Mesenchymal stem cell (in vitro differentiated cells and primary cell): Measurements from ENCODE around the gene TTC22.

Experiments
- DNase-seq: peaks from one replicate; pipeline ENCODE4 v3.0.0-alpha.2; 2013
- H2AFZ ChIP-seq: one replicate; pipeline ENCODE4 v1.6.1; 2013; ENCODE audit warnings: low read depth, mild to moderate bottlenecking, control low read depth, inconsistent platforms, low read length, moderate library complexity
- H2AK5ac ChIP-seq: 2 replicates; pipeline ENCODE4 v1.6.1; 2013; ENCODE audit warnings: low read length, moderate library complexity, mild to moderate bottlenecking, inconsistent platforms; ENCODE audit not compliant: severe bottlenecking
- H2BK120ac ChIP-seq: one replicate; pipeline ENCODE4 v1.6.1; 2013; ENCODE audit warnings: low read depth, mild to moderate bottlenecking, inconsistent platforms, low read length, moderate library complexity
- H2BK12ac ChIP-seq, 2 experiments: one replicate each; pipeline ENCODE4 v1.6.1; 2013; ENCODE audit warnings: inconsistent platforms in 2 of 2, low read length in 2 of 2, mild to moderate bottlenecking in 2 of 2, moderate library complexity in 2 of 2, control low read depth in 1 of 2
- H2BK15ac ChIP-seq: one replicate; pipeline ENCODE4 v1.6.1; 2013; ENCODE audit warnings: mild to moderate bottlenecking, low read depth, inconsistent platforms; ENCODE audit not compliant: poor library complexity, severe bottlenecking
- H2BK5ac ChIP-seq: 2 replicates; pipeline ENCODE4 v1.6.1; 2013; ENCODE audit warnings: low read depth, mild to moderate bottlenecking, low read length, control low read depth, inconsistent platforms; ENCODE audit not compliant: poor library complexity, severe bottlenecking
- H3K14ac ChIP-seq, 2 experiments: one replicate each; pipeline ENCODE4 v1.6.1; 2013; ENCODE audit warnings: inconsistent platforms in 2 of 2, low read length in 2 of 2, control low read depth in 1 of 2, mild to moderate bottlenecking in 1 of 2, moderate library complexity in 1 of 2
- H3K18ac ChIP-seq, 2 experiments: one replicate each; pipeline ENCODE4 v1.6.1; 2013; ENCODE audit warnings: inconsistent platforms in 2 of 2, low read length in 2 of 2, control low read depth in 1 of 2, low read depth in 1 of 2, mild to moderate bottlenecking in 1 of 2
- H3K23ac ChIP-seq, 2 experiments: one replicate each; pipeline ENCODE4 v1.6.1; 2013; ENCODE audit warnings: inconsistent platforms in 2 of 2, low read length in 2 of 2, mild to moderate bottlenecking in 2 of 2, moderate library complexity in 2 of 2, control low read depth in 1 of 2
- H3K27ac ChIP-seq: 2 replicates; pipeline ENCODE4 v1.5.1; 2013; ENCODE audit warnings: mild to moderate bottlenecking, moderate library complexity, low read length, control low read depth, inconsistent platforms; ENCODE audit not compliant: poor library complexity, severe bottlenecking
- H3K27me3 ChIP-seq, 2 experiments: 2 replicates each; pipeline versions ENCODE4 v1.6.1 to v1.7.0; 2013; ENCODE audit warnings: low read length in 2 of 2, mild to moderate bottlenecking in 2 of 2, moderate library complexity in 2 of 2, control low read depth in 1 of 2, inconsistent platforms in 1 of 2; ENCODE audit not compliant: control insufficient read depth in 1 of 2, insufficient read depth in 1 of 2
- H3K36me3 ChIP-seq, 2 experiments: 2 replicates each; pipeline versions ENCODE4 v1.6.1 to v1.7.0; 2013; ENCODE audit warnings: low read length in 2 of 2, control low read depth in 1 of 2, inconsistent platforms in 1 of 2, low read depth in 1 of 2, mild to moderate bottlenecking in 1 of 2; ENCODE audit not compliant: insufficient read depth in 2 of 2, control insufficient read depth in 1 of 2
- H3K4ac ChIP-seq, 2 experiments: one replicate each; pipeline ENCODE4 v1.6.1; 2013; ENCODE audit warnings: inconsistent platforms in 2 of 2, low read length in 2 of 2, mild to moderate bottlenecking in 2 of 2, moderate library complexity in 2 of 2, control low read depth in 1 of 2, low read depth in 1 of 2
- H3K4me1 ChIP-seq: 2 replicates; pipeline ENCODE4 v1.6.1; 2013; ENCODE audit warnings: low read depth, low read length, control low read depth; ENCODE audit not compliant: control insufficient read depth, insufficient read depth
- H3K4me2 ChIP-seq: 2 replicates; pipeline ENCODE4 v1.6.1; 2013; ENCODE audit warnings: low read length, mild to moderate bottlenecking, inconsistent platforms; ENCODE audit not compliant: poor library complexity, severe bottlenecking
- H3K4me3 ChIP-seq, 2 experiments: 2 replicates each; pipeline versions ENCODE4 v1.5.1 to v1.7.0; 2013; ENCODE audit warnings: low read length in 2 of 2, mild to moderate bottlenecking in 2 of 2, control low read depth in 1 of 2, low read depth in 1 of 2; ENCODE audit not compliant: insufficient read depth in 1 of 2
- H3K79me1 ChIP-seq: replicated peaks from 2 replicates; pipeline ENCODE4 v1.6.1; 2013; ENCODE audit warnings: mild to moderate bottlenecking, control low read depth, low read length, inconsistent platforms; ENCODE audit not compliant: poor library complexity, severe bottlenecking
- H3K9ac ChIP-seq: 2 replicates; pipeline ENCODE4 v1.7.0; 2013; ENCODE audit warnings: mild to moderate bottlenecking, low read length, moderate library complexity
- H3K9me3 ChIP-seq: 2 replicates; pipeline ENCODE4 v1.7.0; 2013; ENCODE audit warnings: mild to moderate bottlenecking, low read length; ENCODE audit not compliant: control insufficient read depth
- H4K8ac ChIP-seq: one replicate; pipeline ENCODE4 v1.6.1; 2013; ENCODE audit warnings: inconsistent platforms, mild to moderate bottlenecking, low read length, moderate library complexity
- H4K91ac ChIP-seq: one replicate; pipeline ENCODE4 v1.6.1; 2013; ENCODE audit warnings: mild to moderate bottlenecking, low read length, inconsistent platforms
- WGBS: methylation state at CpG from one replicate; pipeline ENCODE4 v1.1.7; 2013; ENCODE audit warnings: mixed read lengths; 5-methylcytosine and 5-hydroxymethylcytosine counted together

Gene TTC22

DNA sequence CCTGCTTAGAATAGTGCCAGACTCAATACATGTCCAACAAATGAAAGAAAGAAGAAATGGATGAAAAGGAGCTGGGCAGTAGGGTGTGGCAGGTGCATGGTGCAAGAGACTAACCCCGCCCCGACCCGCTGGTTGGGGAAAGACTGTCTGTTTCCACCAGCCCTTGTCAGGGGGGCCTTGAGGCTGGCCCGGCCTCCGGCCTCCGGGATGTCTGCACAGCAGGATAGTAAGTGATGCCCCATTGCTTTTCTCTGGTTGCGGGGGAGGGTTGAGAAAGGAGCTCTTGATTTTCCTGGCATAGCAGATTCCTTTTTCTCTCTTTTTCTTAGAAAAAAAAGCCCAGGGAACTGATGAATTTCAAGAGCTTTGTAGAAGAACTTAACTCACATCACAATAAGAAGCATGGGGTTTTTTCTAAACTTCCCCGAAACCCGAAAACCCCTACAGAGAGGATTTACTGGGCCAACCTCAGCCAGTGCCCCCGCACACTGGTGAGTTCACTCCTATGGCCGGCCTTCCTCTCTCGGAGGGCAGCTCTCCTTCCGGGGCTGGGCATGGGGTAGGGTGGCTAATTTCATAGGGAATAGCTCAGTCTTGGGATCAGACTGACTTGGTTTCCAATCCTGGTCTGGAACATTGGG lies 12.5 kb upstream of the TTC22 start:
- H3K9me3 ChIP-seq, result no peaks in the 10 kb centered on the region
- no peak for DNase-seq
- no peaks in the 10 kb centered on the region for H3K79me1 ChIP-seq
- H3K4me2 ChIP-seq, result no peak overlapping the region
- H2BK12ac ChIP-seq, result no peak overlapping the region
- H3K9ac ChIP-seq, result no peak overlapping the region
- H3K27me3 ChIP-seq, result peaks cover 11 to 24% of the 10 kb centered on the region in 2 experiments
- H2BK5ac ChIP-seq, result no peak overlapping the region
- no peak overlapping the region for H3K14ac ChIP-seq
- H3K4me3 ChIP-seq, result no peak overlapping the region
- H2BK120ac ChIP-seq, result no peak overlapping the region
- no peak overlapping the region for H3K4ac ChIP-seq
- H3K36me3 ChIP-seq, result no peaks in the 10 kb centered on the region
- no peak overlapping the region for H3K27ac ChIP-seq
- H2AFZ ChIP-seq, result no peak overlapping the region
- peak overlapping the region; percentile 50 for H2AK5ac ChIP-seq
- no peak overlapping the region for H4K91ac ChIP-seq
- H2BK15ac ChIP-seq, result no peak overlapping the region
- no peak overlapping the region for H3K18ac ChIP-seq
- H3K4me1 ChIP-seq, result peaks cover 10% of the 10 kb centered on the region
- WGBS, result 49% methylated on average over 9 of the region's 13 CpGs
- no peak overlapping the region for H3K23ac ChIP-seq
- no peak overlapping the region for H4K8ac ChIP-seq

DNA sequence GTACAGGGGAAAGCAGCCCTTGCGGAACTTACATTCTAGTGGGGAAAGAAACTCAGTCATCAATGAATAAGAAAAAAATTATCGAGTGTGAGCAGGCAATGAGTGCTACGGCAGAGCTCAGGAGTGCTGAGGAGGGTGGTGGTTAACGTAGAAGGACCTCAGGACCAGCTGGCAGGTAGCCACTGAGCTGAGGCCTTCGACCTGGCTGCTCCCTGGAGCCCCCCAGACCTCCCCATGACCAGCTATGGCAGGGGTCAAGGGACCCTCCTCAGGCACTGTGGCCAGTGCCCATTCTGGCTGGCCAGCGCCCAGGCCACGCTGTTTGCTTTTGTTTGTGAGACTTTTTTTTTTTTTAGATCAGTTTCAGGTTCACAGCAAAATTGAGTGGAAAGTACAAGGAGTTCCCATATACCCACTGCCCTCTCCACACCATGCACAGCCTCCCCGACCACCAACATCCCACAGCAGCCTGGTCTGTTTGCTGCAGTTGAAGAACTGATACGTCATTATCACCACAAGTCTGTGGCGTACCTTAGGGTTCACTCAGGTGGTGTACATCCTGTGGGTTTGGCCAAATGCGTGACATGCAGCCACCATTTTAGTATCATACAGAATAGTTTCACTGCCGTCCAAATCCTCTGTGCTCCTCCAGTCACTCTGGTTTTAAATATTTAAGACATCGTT lies 11.8 kb upstream of the TTC22 start:
- H3K27me3 ChIP-seq, result peaks cover 11 to 24% of the 10 kb centered on the region in 2 experiments
- no peak overlapping the region for H3K4ac ChIP-seq
- H3K27ac ChIP-seq, result no peak overlapping the region
- no peak overlapping the region for H3K4me3 ChIP-seq
- H2BK15ac ChIP-seq, result no peak overlapping the region
- no peaks in the 10 kb centered on the region for H3K9me3 ChIP-seq
- no peak overlapping the region for H2BK12ac ChIP-seq
- peaks cover 10% of the 10 kb centered on the region for H3K4me1 ChIP-seq
- no peak overlapping the region for H3K9ac ChIP-seq
- no peak overlapping the region for H3K18ac ChIP-seq
- no peak overlapping the region for H3K4me2 ChIP-seq
- H4K91ac ChIP-seq, result no peak overlapping the region
- H2AFZ ChIP-seq, result no peak overlapping the region
- H3K36me3 ChIP-seq, result no peaks in the 10 kb centered on the region
- no peak for DNase-seq
- H2BK5ac ChIP-seq, result no peak overlapping the region
- no peak overlapping the region for H3K14ac ChIP-seq
- H3K23ac ChIP-seq, result no peak overlapping the region
- H4K8ac ChIP-seq, result no peak overlapping the region
- 77% methylated on average over 11 of the region's 13 CpGs for WGBS
- no peaks in the 10 kb centered on the region for H3K79me1 ChIP-seq
- H2BK120ac ChIP-seq, result no peak overlapping the region
- no peak overlapping the region for H2AK5ac ChIP-seq

DNA sequence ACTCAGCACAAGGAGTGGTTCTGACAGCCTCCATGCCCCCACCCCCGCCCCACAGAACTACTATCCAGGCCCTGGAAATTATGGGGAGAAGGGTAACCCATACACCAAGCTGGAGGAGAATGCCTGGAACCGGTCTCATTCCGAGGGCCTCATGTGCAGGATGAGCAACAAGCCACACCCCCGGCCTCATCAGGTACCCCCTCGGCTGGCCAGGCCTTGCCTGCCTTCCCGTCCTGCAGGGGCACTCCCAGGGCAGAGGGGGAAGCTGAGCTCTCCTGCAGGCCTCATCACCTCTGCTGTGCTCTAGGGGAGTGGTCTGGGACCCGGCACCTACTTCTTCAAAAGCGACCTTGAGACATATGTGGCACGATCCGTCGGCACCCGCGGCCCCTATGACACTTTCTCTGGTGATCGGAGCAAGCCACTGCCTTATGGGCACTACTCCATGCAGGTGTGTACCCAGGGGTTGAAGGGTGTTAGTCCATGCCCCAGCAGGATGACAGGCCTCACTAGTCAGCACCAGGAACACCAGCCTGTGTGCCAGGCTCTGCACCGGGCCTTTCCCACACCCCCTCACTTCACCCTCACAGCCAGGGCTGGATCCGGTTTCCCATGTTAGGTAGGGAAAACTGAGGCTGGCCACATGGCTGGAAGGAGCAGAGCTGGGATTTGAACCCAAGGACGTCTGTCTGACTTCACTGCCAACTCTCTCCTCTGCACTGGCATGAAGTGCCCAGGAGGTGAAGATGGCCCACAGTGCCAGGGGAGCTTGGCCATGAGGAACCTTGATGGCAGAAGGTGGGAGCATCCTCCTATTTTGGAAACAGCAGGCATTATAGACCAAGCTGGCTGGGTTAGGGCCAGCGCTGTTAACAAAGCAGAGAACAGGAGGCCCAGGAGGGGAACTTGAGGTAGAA lies 10.9 kb upstream of the TTC22 start:
- Histone ChIP-seq H3K9me3 (no peaks in the 10 kb centered on the region), H3K27me3 (peaks cover 11 to 22% of the 10 kb centered on the region in 2 experiments), H3K18ac (no peak overlapping the region), H3K9ac (no peak overlapping the region), H3K4me3 (no peak overlapping the region), H4K91ac (no peak overlapping the region), H3K14ac (no peak overlapping the region), H4K8ac (no peak overlapping the region), H3K79me1 (no peaks in the 10 kb centered on the region), H3K27ac (no peak overlapping the region), H3K23ac (no peak overlapping the region), H3K4me2 (no peak overlapping the region), H2AFZ (no peak overlapping the region), H2BK120ac (no peak overlapping the region), H2AK5ac (no peak overlapping the region), H2BK5ac (no peak overlapping the region), H2BK15ac (no peak overlapping the region), H3K4ac (no peak overlapping the region), H3K36me3 (no peaks in the 10 kb centered on the region), H2BK12ac (no peak overlapping the region), H3K4me1 (peaks cover 12% of the 10 kb centered on the region)
- 88% methylated on average over 16 of the region's 18 CpGs for WGBS
- no peak for DNase-seq

DNA sequence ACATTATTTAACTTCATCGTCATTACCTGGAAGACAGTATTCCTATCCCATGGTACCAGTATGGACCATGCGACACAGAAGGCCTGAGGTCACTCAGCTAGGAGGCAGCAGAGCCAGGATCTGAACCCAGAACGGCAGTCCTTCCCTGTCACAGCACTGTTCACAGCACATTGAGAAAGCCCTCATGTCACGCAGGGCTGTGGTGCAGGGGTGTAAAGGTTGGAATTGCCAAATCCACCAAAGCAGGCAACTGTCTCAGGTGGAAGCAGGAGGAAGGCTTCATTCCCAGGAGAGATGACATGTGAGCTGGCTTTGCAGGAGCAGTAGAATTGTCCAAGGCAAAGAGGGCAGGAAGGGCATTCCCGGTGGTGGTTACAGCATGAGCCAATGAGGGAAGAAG lies 9.9 kb upstream of the TTC22 start:
- Histone ChIP-seq H3K9me3 (no peaks in the 10 kb centered on the region), H3K27me3 (peaks cover 11 to 14% of the 10 kb centered on the region in 2 experiments), H2BK15ac (no peak overlapping the region), H4K8ac (no peak overlapping the region), H3K18ac (no peak overlapping the region), H3K23ac (no peak overlapping the region), H3K4ac (no peak overlapping the region), H3K14ac (no peak overlapping the region), H3K79me1 (no peaks in the 10 kb centered on the region), H3K4me2 (no peak overlapping the region), H2BK5ac (no peak overlapping the region), H2BK120ac (no peak overlapping the region), H3K9ac (no peak overlapping the region), H2AFZ (no peak overlapping the region), H2AK5ac (peak overlapping the region; percentile 17), H3K4me1 (peaks cover 12% of the 10 kb centered on the region), H2BK12ac (no peak overlapping the region), H4K91ac (no peak overlapping the region), H3K27ac (no peak overlapping the region), H3K36me3 (no peaks in the 10 kb centered on the region), H3K4me3 (no peak overlapping the region)
- 90% methylated on average over 5 of the region's 5 CpGs for WGBS
- DNase-seq, result no peak
